Activated naive CD4-positive, alpha-beta T cell (primary cell): ENCODE data around the gene RGS9.

Source experiments
- DNase-seq, 4 experiments: peaks; one replicate each; lab custom pipeline; 2025; lab: John Stamatoyannopoulos, UW

The RGS9 gene

GRCh38 chr17:65261152-65261551 is 124.0 kb downstream of the RGS9 start:
- DNase-seq: no peak

- no peak for DNase-seq
These were observed 124.8 kb downstream of the RGS9 start for GRCh38 chr17:65261682-65262636.

GRCh38 chr17:65265276-65265675 is 128.1 kb downstream of the RGS9 start:
- no peak for DNase-seq

GRCh38 chr17:65268832-65269231 is 131.7 kb downstream of the RGS9 start:
- DNase-seq: no peak

- DNase-seq: no peak
These were observed 133.5 kb downstream of the RGS9 start for GRCh38 chr17:65270499-65271253.

- DNase-seq: no peak
These were observed 134.1 kb downstream of the RGS9 start for GRCh38 chr17:65271296-65271695.
